ENCODE measurements around the gene PARPBP.

Gene PARPBP

DNA sequence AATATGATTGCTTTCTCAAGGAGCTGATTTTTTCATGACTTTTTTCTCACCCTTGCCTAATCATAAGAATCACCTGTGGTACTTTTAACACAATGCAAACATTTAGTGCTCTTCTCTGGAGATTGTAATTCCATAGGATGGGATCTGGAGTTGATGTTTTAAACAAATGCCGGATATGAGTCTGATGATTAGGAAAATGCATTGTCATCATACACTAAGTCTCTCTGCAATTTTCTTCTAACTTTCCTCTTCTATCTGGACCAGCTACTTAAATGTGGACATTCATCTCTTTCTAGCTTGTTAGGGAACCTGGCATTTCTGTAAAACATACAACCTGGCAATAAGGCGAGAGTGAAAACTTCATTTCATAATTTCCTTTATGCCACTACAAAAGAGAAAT, 54.1 kb downstream of the PARPBP start:
- H3K9me3 ChIP-seq (ENCODE audit: low read depth, low read length): no peaks in the 10 kb centered on the region
- H3K4me3 ChIP-seq: no peak overlapping the region
- TF ChIP-seq FOXP2 (optimal IDR thresholded peaks at IDR 0.05; ENCODE audit: control extremely low read depth, extremely low read length, insufficient read depth): no peak
- no peak for TF ChIP-seq EZH2 (IDR thresholded peaks at IDR 0.05)
- H3K36me3 ChIP-seq (ENCODE audit: insufficient read depth, low read length): peaks cover 12% of the 10 kb centered on the region
- H3K27ac ChIP-seq: no peak overlapping the region
- no peak for DNase-seq (ENCODE audit: low read depth, low spot score)
- H3K9ac ChIP-seq (ENCODE audit: insufficient read length): no peak overlapping the region

DNA sequence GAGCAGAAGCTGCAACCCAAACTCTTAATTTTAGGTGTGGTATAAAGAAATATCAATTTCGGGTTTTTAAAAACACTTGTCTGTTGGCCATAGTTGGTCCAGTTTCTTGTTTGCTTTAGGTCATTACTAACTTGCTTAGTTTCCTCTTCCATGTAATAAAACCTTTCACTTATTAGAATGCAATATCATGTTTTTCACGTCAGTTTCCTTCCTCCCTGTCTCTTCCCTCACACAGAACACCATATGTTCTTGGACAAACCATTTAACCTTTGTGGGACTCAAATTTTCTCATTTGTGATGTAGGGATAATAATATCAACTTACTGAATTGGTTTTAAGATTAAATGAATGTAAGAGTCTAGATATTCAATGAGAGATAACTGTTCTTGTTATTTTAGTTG, 54.8 kb downstream of the PARPBP start:
- DNase-seq (ENCODE audit: low read depth, low spot score): no peak
- Histone ChIP-seq H3K27ac (no peak overlapping the region), H3K9ac (ENCODE audit: insufficient read length) (no peak overlapping the region), H3K9me3 (ENCODE audit: low read depth, low read length) (no peaks in the 10 kb centered on the region), H3K36me3 (ENCODE audit: insufficient read depth, low read length) (peaks cover 12% of the 10 kb centered on the region), H3K4me3 (no peak overlapping the region)
- TF ChIP-seq EZH2 (IDR thresholded peaks at IDR 0.05): no peak
- no peak for TF ChIP-seq POLR2AphosphoS5 (IDR thresholded peaks at IDR 0.05; ENCODE audit: borderline replicate concordance, low read depth, low read length)
- no peak for TF ChIP-seq FOXP2 (optimal IDR thresholded peaks at IDR 0.05; ENCODE audit: control extremely low read depth, extremely low read length, insufficient read depth)

DNA sequence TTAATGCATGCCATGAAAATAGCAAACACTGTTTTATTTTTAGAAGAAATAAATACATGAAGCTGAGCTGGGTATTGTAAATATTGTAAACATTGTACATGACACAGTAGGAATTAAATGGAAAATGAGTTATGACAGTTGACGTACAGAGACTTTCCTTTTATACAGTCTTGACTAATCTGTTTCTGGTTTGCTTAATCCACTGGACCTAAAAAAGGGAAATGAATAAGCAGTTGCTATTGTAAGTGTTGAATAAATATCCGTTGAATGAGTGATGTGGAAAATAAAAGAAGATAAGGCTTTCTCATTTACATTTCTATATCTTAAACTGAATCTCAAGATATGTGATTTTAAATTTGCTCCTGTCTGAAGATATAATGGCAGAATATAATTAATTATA, 62.7 kb downstream of the PARPBP start:
- no peak for TF ChIP-seq EZH2 (IDR thresholded peaks at IDR 0.05)
- no peak for TF ChIP-seq FOXP2 (optimal IDR thresholded peaks at IDR 0.05; ENCODE audit: control extremely low read depth, extremely low read length, insufficient read depth)
- no peak for TF ChIP-seq POLR2AphosphoS5 (IDR thresholded peaks at IDR 0.05; ENCODE audit: borderline replicate concordance, low read depth, low read length)

DNA sequence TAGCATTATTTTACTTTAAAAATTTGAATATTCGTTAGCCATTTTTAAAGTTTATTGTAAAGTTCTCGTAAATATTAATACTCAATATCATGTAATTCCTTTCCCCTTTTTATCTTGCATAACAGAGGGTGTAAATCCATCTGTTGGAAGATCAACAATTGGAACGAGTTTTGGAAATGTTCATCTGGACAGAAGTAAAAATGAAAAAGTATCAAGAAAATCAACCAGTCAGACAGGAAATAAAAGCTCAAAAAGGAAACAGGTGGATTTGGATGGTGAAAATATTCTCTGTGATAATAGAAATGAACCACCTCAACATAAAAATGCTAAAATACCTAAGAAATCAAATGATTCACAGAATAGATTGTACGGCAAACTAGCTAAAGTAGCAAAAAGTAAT, 75.8 kb downstream of the PARPBP start:
- TF ChIP-seq EZH2 (IDR thresholded peaks at IDR 0.05) (no peak), POLR2AphosphoS5 (IDR thresholded peaks at IDR 0.05; ENCODE audit: borderline replicate concordance, low read depth, low read length) (no peak), FOXP2 (optimal IDR thresholded peaks at IDR 0.05; ENCODE audit: control extremely low read depth, extremely low read length, insufficient read depth) (no peak)
- Histone ChIP-seq H3K9ac (ENCODE audit: insufficient read length) (no peak overlapping the region), H3K27ac (no peak overlapping the region), H3K36me3 (ENCODE audit: insufficient read depth, low read length) (peaks cover 8% of the 10 kb centered on the region), H3K9me3 (ENCODE audit: low read depth, low read length) (no peaks in the 10 kb centered on the region), H3K4me3 (no peak overlapping the region)
- no peak for DNase-seq (ENCODE audit: low read depth, low spot score)

More for the DNA sequence above, 62.7 kb downstream of the PARPBP start:
- DNase-seq (ENCODE audit: low read depth, low spot score): peak; percentile 10
- Histone ChIP-seq H3K9me3 (ENCODE audit: low read depth, low read length) (no peaks in the 10 kb centered on the region), H3K9ac (ENCODE audit: insufficient read length) (no peak overlapping the region), H3K4me3 (no peak overlapping the region), H3K36me3 (ENCODE audit: insufficient read depth, low read length) (peaks cover 9% of the 10 kb centered on the region; the same call in 1 of the 2 replicates), H3K27ac (no peak overlapping the region)

DNA sequence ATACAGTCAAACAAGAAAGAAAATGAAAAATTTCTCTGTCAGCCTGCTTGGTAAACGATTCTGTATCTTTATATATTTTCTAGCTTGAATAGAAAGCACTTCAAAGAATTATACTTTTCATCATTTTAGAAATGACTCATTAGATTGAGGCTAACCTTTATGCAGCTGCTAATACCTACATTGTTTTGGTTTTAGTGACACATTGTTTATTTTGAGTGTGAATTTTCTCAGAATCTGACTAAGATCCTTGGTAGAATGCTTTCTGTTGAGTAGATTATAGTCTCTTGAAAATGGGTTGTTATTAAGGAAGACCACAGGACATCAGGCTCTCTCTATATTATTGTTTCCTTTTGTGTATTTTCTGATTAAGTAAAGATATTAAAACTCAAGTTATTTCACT, 77.8 kb downstream of the PARPBP start, which contains the start of gene PMCH:
TSS of gene PMCH (minus strand) at position 45 of the 400 bp plus-strand sequence. CDS start 63 bp downstream, outside the sequence.
- Histone ChIP-seq H3K27ac (no peak within 1 kb of the TSS), H3K4me3 (no peak within 1 kb of the TSS), H3K36me3 (ENCODE audit: insufficient read depth, low read length) (peaks cover 8% of the 10 kb centered on the region), H3K9me3 (ENCODE audit: low read depth, low read length) (no peaks in the 10 kb centered on the region), H3K9ac (ENCODE audit: insufficient read length) (no peak within 1 kb of the TSS)
- no peak for DNase-seq (ENCODE audit: low read depth, low spot score)
- no peak for TF ChIP-seq EZH2 (IDR thresholded peaks at IDR 0.05)
- TF ChIP-seq POLR2AphosphoS5 (IDR thresholded peaks at IDR 0.05; ENCODE audit: borderline replicate concordance, low read depth, low read length): no peak
- no peak for TF ChIP-seq FOXP2 (optimal IDR thresholded peaks at IDR 0.05; ENCODE audit: control extremely low read depth, extremely low read length, insufficient read depth)

DNA sequence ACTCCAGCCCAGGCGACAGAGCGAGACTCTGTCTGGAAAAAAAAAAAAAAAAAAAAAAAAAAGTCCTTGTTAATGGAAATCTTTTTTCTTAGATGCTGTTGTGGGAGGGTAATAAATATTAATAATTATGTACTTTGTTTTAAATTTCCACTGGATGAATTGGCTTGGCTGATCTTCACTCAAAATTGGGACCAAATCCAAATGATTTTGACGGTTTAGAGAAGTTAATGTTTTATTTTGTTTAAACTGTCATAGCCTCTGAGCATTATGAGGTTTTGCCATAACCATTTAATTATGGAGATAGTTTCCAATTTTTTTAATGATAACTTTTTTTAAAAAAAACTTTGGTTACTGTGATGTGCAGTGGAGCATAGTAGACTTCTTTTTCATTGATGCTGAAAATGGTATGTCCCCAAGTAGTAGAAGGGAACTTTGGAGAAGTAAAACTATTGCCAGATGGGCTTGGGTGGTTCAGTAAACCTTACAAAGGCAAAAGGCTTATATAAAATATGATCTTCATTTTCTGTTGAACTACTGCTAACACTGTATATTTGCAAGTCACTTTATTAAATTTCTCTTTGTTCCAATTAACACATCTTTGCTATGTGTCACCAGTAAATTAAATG, 81.6 kb downstream of the PARPBP start:
- Histone ChIP-seq H3K9me3 (ENCODE audit: low read depth, low read length) (no peaks in the 10 kb centered on the region), H3K9ac (ENCODE audit: insufficient read length) (no peak overlapping the region), H3K36me3 (ENCODE audit: insufficient read depth, low read length) (peaks cover 17% of the 10 kb centered on the region; the same call in 1 of the 2 replicates), H3K4me3 (no peak overlapping the region), H3K27ac (no peak overlapping the region)
- no peak for DNase-seq (ENCODE audit: low read depth, low spot score)
- TF ChIP-seq POLR2AphosphoS5 (IDR thresholded peaks at IDR 0.05; ENCODE audit: borderline replicate concordance, low read depth, low read length) (no peak), FOXP2 (optimal IDR thresholded peaks at IDR 0.05; ENCODE audit: control extremely low read depth, extremely low read length, insufficient read depth) (no peak), EZH2 (IDR thresholded peaks at IDR 0.05) (no peak)

DNA sequence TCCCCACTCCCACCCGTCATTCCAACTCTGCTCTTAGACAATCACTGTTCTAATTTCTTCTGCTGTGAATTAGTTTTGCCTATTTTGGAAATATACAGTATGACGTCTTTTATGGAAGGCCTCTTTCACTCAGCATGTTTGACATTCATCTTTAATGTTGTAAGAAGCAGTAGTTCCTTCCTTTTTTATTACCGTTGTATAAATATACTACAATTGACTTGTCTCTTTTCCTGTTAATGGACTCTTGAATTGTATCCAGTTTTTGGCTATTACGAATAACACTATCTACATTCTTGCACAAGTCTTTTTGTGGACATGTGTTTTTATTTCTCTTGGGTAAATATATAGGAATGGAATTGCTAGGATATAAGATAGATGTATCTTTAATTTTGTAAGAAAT, 82.6 kb downstream of the PARPBP start:
- Histone ChIP-seq H3K4me3 (no peak overlapping the region), H3K36me3 (ENCODE audit: insufficient read depth, low read length) (peaks cover 27% of the 10 kb centered on the region), H3K27ac (no peak overlapping the region), H3K9me3 (ENCODE audit: low read depth, low read length) (no peaks in the 10 kb centered on the region), H3K9ac (ENCODE audit: insufficient read length) (no peak overlapping the region)
- TF ChIP-seq POLR2AphosphoS5 (IDR thresholded peaks at IDR 0.05; ENCODE audit: borderline replicate concordance, low read depth, low read length): no peak
- TF ChIP-seq EZH2 (IDR thresholded peaks at IDR 0.05): no peak
- TF ChIP-seq FOXP2 (optimal IDR thresholded peaks at IDR 0.05; ENCODE audit: control extremely low read depth, extremely low read length, insufficient read depth): no peak
- DNase-seq (ENCODE audit: low read depth, low spot score): no peak

DNA sequence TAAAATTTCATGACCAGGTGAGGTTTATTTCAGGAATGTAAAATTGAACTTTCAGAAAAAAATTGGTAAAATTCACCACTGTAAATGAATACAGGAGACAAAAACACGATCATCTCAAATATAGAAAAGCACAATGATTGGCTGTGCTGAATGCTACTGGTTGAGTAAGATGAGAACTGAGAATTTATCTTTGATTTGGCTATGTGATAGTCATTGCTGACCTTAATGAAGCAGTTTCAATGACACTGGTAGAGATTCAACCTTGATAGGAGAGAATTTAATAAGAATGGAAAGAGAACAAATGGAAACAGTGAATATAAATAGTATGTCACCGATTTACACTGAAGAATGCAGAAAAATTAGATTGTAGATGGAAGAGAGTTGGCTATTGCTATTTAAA, 84.0 kb downstream of the PARPBP start:
- DNase-seq (ENCODE audit: low read depth, low spot score): no peak

More for the DNA sequence above, 84.0 kb downstream of the PARPBP start:
- H3K4me3 ChIP-seq: no peak overlapping the region
- no peak overlapping the region for H3K27ac ChIP-seq
- 0 out of 2 replicates have a peak, but pooled peaks cover 2% of the 10 kb centered on the region for H3K9me3 ChIP-seq (ENCODE audit: low read depth, low read length)
- no peak overlapping the region for H3K9ac ChIP-seq (ENCODE audit: insufficient read length)
- peaks cover 41% of the 10 kb centered on the region for H3K36me3 ChIP-seq (ENCODE audit: insufficient read depth, low read length)
- TF ChIP-seq FOXP2 (optimal IDR thresholded peaks at IDR 0.05; ENCODE audit: control extremely low read depth, extremely low read length, insufficient read depth) (no peak), EZH2 (IDR thresholded peaks at IDR 0.05) (no peak), POLR2AphosphoS5 (IDR thresholded peaks at IDR 0.05; ENCODE audit: borderline replicate concordance, low read depth, low read length) (no peak)

Data from SK-N-MC (cell line).